Activated CD4-positive, alpha-beta T cell treated with anti-CD3 and anti-CD28 coated beads, Interleukin-2, Interleukin-4, amounts not matched to agents 100 ng/mL and 50 ng/mL, durations not matched to agents 16 hours and 8 hours (primary cell): Measurements from ENCODE around the gene PBX3.
A peak's percentile ranks its signal among the peaks of the same experiment; 100 is the strongest.
"Not testable (repeated sequence)": the region's sequence is repeated elsewhere in the genome, so short reads cannot be mapped to it uniquely, and the experiment has no call there.

Experiments used
- DNase-seq: peaks from one replicate; pipeline ENCODE4 v3.0.0-alpha.2; 2020; ENCODE audit warnings: low spot score

PBX3 gene

DNA sequence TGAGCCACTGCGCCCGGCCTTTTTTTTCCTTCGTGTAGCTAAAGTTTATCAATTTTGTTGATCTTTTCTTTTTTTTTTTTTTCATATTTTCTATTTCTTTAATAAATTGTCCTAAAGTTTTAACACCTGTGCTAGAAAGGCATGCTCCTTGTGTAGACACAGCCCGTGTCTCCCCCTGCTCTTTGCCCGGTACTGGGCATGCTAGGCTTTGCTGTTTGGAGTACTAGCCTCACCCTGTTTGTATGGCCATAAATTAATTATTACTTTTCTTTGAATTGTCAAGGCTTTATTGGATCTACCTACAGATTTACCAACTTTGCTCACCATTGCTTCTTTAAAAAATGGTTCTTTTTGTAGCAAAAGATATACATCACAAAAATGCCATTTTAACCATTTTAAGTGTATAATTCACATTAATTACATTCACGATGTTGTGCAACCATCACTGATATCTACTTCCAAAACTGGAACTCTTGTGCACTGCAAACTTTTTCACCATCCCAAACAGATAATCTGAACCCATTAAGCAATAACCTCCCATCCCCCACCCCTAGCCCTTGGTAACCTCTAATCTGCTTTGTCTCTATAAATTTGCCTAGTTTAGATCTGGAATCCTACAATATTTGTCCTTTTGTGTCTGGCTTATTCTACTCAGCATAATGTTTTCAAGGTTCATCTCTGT, 31.5 kb downstream of the PBX3 start:
- not testable (repeated sequence) for DNase-seq

- DNase-seq, result not testable (repeated sequence)
Measured at GRCh38 chr9:125779220-125779565, 32.0 kb downstream of the PBX3 start.

DNA sequence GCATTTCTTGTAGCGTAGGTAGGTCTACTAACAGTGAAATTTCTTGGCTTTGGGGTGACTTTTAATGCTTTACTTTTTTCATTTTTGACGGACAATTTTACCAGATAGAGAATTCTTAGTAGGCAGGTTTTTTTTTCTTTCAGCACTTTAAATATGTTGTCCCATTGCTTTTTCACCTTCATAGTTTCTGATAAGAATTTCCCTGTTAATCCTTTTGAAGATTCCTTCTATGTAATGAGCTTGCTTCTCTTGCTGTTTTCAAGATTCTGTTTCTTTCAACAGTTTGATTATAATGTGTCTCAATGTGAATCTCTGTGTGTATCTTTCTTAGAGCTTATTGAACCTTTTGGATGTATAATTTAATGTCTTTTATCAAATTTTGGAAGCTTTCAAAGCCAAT, 35.5 kb downstream of the PBX3 start:
- DNase-seq, result no peak

DNA sequence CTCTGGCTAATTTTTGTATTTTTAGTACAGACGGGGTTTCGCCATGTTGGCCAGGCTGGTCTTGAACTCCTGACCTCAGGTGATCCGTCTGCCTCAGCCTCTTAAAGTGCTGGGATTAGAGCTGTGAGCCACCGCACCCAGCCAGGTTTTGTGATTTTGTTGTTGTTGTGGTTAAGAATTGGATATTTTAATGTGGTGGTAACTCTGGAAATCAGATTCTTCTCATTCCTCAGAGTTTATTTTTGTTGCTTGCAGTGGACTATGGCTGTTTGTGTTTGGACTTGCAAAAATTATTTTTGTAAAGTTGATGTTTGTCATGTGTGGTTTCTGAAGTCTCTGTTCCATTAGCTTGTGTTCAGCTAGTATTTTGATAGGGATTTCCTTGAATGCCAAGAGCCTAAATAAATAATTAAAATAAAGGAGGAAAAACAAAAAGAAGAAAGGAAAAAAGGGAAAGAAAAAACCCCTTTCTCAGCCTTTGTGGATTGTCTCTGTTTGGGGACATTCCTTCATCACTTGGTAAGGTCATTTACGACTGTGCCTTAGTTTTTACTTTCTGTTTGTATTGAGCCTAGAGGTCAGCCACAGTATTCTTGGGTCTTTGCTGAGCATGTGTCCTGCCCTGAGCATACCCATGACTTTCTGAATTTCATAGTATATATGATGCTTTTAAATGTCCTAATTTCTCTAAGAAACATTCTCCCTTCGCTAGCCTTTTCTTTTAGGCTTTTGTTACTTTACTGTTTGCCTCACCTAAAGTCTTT, 37.3 kb downstream of the PBX3 start:
- DNase-seq, result no peak

DNA sequence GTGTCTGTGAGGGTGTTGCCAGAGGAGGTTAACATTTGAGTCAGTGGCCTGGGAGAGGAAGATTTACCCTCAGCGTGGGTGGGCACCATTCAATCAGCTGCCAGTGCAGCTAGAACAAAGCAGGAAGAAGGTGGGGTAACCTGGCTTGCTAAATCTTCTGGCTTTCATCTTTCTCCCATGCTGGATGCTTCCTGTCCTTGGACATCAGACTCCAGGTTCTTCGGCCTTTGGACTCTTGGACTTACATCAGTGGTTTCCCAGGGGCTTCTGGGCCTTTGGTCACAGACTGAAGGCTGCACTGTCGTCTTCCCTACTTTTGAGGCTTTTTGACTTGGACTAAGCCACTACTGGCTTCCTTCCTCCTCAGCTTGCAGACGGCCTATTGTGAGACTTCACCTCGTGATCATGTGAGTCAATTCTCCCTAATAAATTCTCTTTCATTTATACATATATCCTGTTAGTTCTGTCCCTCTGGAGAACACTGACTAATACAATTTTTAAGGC, 38.1 kb downstream of the PBX3 start:
- DNase-seq, result peak; percentile 26

GRCh38 chr9:125787715-125788114, 40.5 kb downstream of the PBX3 start:
- DNase-seq, result no peak

DNA sequence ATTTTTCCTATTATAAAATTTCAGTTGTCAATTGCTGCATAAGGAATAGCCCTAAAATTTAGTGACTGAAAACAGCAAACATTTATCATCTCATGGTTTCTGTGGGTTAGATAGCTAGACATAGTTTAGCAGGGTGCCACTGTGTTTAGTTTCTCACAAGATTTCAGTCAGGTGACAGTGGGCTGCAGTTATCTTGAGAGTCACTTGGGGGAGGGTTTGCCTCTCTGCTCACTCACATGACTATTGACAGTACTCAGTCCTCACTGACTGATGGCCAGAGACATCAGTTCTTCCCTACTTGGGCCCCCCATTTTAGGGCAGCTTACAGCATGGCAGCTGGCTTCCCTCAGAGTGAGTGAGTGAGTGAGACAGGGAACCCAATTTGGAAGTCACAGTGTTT, 42.0 kb downstream of the PBX3 start:
- DNase-seq, result no peak

DNA sequence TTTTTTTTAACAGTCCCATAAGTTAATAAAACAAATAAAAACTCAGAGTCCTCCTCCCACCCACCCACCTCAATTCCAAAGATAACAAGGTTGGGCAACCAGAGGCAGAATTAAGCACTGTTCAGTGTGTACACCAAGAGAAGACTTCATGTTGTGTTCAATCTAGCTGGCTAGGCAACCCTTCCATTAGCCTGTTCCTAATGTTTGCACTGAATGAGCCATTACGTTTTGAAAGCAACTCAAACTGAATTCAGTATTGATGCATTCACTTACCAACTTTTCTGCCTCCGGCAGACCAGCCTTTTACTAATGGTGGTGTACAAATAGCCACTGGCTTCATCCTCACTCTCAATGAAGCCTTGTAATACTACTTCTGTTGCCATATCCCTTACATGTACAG, 47.5 kb downstream of the PBX3 start:
- DNase-seq, result no peak

DNA sequence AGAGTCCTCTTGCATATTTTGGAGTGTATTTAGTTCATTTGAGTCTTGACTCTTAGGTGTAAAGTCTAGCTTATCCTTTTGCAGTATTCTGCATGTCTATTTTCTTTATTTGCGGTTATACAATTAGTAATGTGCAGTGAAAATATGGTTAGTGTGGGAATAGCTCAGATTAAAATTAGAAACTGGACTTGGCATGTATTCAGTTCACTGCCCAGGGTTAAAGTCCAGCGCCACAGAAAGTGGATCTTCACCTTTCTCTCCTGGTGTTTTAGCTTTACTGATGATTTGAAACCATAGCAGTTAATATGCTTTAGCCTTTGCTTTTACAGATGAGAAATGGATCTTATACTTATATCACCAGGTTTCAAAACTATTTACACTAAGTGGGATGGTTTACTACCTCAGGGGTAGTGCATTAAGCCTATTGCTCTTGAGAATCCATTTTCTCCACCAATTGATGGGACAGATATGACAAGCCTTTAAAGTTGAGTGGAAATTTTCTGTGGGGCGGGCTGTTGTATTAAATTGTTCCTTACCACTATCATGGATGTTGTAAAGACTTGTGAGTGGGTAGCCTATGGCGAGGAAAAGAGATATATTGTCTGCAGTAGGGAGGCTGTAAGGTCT, 48.9 kb downstream of the PBX3 start:
- no peak for DNase-seq

DNA sequence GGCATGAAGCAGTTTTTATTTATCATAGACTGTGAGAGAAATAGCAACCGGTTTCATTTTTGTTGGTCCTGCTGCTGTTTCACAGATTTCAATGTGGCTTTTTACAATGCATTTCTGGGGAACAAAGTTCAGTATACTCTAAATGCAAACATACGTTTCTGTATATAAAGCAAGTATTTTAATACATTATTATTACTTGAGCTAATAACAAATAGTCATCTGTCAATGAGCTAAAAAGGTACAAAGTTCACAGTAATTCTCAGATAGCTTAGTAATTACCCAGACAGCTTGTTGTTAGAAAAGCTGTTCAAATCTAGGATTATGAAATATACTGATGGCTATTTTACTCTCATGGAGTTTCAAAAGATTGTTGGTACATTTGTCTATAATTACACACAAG, 50.8 kb downstream of the PBX3 start:
- DNase-seq, result no peak

DNA sequence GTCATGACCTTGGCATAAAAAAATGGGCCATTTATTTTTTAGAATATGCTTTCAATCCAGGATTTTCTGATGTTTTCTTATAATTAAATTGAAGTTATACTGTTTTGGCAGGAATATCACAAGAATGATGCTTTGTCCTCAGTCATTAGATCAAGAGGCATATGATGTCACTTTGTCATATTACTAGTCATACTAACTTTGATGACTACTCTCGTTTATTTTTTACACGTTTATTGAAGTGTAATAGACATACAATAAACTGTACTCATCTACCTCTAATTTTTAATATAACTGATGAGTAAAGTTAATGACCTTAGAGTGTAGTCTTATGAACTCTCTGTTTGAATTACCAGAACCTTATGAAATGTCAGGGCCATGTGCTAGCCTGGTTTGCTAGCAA, 56.4 kb downstream of the PBX3 start:
- no peak for DNase-seq

DNA sequence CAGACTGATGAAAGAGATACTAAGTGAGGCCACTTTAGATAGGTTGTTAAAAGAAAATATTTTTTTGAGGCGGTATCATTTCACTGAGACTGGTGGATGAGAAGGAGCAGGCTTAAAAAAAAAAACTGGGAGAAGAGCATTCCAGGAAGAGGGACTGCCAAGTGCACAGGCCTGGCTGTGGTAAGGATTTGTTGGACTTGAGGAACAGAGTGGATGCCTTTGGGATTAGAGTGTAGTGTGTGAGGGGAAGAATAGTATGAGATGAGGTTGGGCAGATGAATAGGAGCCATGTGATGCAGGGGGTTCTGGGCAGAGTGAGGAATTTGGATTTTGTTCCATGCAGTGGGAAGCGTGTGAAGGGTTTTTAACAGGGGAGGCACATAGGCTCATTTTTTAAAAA, 57.9 kb downstream of the PBX3 start:
- no peak for DNase-seq

GRCh38 chr9:125805586-125805985, 58.4 kb downstream of the PBX3 start:
- no peak for DNase-seq

DNA sequence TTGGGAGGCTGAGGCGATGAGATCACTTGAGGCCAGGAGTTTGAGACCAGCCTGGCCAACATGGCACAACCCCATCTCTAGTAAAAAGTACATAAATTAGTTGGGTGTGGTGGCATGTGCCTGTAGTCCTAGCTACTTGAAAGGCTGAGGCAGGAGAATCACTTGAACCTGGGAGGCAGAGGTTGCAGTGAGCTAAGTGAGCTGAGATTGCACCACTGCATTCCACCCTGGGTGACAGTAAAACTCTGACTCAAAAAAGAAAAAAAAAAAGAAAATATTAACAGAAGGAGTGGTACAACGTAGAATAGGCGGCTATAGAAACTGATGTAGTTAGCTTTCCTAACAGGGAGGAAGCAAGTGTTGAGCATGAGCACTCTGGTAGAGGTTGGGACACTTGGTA, 59.9 kb downstream of the PBX3 start:
- DNase-seq, result no peak

- DNase-seq, result no peak
Measured at GRCh38 chr9:125810161-125810560, 63.0 kb downstream of the PBX3 start.

DNA sequence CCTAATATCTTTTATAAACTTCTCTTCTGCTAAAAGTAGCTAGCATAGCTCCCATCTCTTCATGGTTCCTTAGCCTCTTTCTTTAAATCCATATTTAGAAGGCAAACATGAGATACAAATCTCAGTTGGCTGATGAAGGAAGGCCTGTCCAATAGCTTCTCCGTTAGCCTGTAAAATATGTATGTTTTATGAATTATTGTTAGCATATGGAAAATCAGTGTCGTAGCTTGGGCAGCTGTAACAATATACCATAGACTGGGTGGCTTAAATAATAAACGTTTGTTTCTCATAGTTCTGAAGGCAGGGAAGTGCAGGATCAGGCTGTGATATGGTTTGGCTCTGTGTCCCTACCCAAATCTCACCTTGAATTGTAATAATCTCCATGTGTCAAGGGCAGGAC, 63.8 kb downstream of the PBX3 start:
- DNase-seq, result no peak

DNA sequence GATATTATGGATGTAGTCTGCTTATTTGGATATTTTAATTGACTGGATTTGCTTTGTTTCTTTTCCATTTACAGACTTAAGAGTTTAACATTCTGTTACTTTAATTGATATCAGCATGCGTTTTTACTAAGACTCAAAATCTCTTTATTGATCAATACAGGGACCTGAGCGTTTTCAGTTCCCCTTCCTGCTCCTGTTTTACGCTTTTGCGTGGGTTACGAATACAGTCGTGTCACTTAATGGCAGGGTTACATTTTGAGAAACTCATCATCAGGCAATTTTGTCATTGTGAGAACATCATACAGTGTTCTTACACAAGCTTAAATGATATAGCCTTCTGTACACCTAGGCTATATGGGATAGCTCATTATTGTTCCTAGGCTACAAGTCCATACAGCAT, 65.2 kb downstream of the PBX3 start:
- DNase-seq, result no peak

- no peak for DNase-seq
Measured at GRCh38 chr9:125815568-125815967, 68.4 kb downstream of the PBX3 start.

DNA sequence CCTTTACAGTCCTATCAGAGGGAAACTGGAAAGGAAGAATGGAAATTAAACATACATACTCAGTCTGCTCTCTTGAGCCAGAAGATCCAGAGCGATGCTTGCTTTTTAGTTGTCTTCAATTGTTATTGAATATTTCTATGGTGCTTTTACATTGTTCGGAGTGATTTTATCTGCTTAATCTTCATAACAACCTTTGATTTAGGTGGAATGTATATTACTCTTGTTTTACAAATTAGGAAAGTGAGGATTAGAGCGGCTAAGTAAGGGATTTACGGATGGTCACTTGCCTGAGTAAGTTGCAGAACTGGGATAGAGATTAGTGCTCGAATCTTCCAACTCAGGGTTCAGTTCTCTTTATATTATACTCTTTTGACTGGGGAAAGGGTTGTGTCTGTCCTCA, 69.1 kb downstream of the PBX3 start:
- no peak for DNase-seq

DNA sequence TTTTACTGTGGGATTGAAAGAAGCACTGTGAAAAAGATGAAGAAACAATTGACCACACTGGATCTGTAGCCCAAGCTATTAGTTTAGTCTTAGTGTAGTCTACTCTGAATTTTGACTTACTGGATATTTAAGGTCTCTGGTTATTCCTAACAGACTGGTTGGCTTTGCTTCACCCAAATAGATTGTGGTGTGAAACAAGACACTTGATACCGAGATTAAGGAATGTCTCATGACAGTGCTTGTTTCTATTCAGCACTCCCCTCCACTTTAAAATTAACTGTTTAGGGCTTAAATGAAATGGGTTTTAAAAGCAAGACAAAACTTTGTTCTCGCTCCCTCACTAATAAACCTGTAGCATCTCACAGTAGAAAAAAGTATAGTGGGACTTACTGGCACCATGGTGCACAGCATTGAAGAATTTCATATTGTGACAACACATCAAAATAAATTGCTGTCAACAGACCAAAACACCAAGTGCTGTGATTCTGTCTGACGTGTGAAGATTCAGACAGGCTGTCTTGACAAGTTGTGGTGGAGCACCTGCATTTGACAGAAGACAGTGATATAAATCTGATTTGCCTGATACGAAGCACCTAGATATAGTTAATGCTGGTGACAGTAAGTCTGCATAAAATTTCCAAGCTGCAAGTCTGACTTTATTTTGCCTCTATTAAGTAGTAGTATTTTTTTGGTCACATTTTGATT, 73.1 kb downstream of the PBX3 start:
- no peak for DNase-seq

- no peak for DNase-seq
Measured at GRCh38 chr9:125821078-125821477, 73.9 kb downstream of the PBX3 start.

DNA sequence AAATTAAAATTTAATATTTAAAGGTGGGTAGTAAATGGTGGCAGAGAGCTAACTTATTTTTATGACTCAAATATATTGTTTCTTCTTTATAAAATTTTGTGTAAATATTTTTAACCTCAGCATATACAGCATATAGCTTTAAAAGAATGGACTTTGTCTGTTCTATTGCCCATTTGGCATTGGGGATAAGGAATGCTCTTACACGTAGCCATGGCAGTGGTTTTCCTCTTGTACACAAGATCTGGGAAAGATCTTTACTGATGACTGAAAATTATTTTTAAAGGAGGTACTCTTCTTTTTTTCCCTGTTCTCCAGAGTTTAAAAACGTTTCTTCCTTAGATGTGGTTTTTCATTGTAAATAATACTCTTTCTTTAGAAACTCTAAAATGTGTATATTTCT, 75.0 kb downstream of the PBX3 start:
- DNase-seq, result no peak

DNA sequence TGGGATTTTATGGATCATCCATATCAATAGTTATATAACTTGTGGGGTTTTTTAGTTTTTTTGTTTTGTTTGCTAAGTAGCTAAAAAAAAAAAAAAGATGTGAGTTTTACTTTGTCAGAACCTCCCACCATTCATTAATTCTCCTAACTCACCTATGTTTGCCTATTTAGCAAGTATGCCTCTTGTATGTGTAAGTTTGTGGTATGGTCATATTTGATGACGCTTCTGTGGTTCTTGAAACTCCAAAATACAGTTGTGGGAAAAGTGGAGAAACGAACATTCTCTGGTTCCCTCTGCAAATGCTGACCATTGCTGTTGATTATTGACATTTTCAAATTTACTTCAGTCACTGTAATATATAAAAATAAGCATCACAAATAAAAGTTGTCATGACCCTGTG, 75.7 kb downstream of the PBX3 start:
- no peak for DNase-seq
